Bronchial epithelial cell (primary cell): Measurements from ENCODE around the gene STAMBP. TPM values are rescaled to one million over a fixed set of nuclear protein-coding genes. Genes with fewer than 3 reads are reported as not detected.
"Not testable (repeated sequence)": the region's sequence is repeated elsewhere in the genome, so short reads cannot be mapped to it uniquely, and the experiment has no call there.

Experiments used
- DNase-seq: peaks from one replicate; pipeline ENCODE4 v3.0.0-alpha.2; 2010; ENCODE audit warnings: low read depth
- FAIRE-seq: peaks from 2 replicates; lab custom pipeline; 2011; peaks lifted over from hg19 to GRCh38; lab: Jason Lieb, UNC
- H3K27me3 ChIP-seq: 2 replicates; pipeline ENCODE4 v1.5.1; 2011; ENCODE audit warnings: low read length; ENCODE audit not compliant: control insufficient read depth, insufficient read depth
- H3K36me3 ChIP-seq: 2 replicates; pipeline ENCODE4 v1.5.1; 2011; ENCODE audit warnings: low read length; ENCODE audit not compliant: control insufficient read depth, insufficient read depth
- H3K4me3 ChIP-seq: 2 replicates; pipeline ENCODE4 v1.5.1; 2011; ENCODE audit warnings: mild to moderate bottlenecking, low read depth, low read length, control low read depth
- CTCF ChIP-seq: IDR thresholded peaks from 2 replicates; pipeline ENCODE4 v1.5.1; 2011; ENCODE audit warnings: mild to moderate bottlenecking, moderate library complexity, low read length, control low read depth, inconsistent platforms; ENCODE audit not compliant: insufficient read depth, severe bottlenecking
- total RNA-seq: library from RNA; depleted of rRNA; stranded (reverse); fragments of >200 nt; gene quantifications from 2 replicates; pipeline ENCODE4 v1.2.1, GENCODE V29; 2014

The STAMBP gene
- total RNA-seq, 1 donor from 2014 or later = 24.0 TPM

- no peaks in the 10 kb centered on the region for H3K27me3 ChIP-seq
- FAIRE-seq (no peak), DNase-seq (no peak)
- H3K36me3 ChIP-seq = no peaks in the 10 kb centered on the region
- no peak overlapping the region for H3K4me3 ChIP-seq
- no peak for TF ChIP-seq CTCF
Observed at GRCh38 chr2:73885406-73885805, 56.6 kb downstream of the STAMBP start.

DNA sequence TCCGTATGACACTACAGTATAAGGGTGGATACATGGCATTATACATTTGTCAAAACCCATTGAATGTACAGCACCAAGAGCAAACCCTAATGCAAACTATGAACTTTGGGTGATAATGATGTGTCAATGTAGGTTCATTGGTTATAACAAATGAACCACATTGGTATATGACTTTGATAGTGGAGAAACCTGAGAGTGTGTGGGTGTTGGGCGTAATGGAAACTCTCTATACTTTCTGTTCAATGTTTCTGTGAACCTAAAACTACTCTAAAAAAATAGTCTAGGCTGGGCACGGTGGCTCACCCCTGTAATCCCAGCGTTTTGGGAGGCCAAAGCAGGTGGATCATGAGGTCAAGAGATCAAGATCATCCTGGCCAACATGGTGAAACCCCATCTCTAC is 57.6 kb downstream of the STAMBP start:
- H3K27me3 ChIP-seq = no peaks in the 10 kb centered on the region
- H3K36me3 ChIP-seq = no peaks in the 10 kb centered on the region
- FAIRE-seq (no peak), DNase-seq (no peak)
- TF ChIP-seq CTCF = no peak
- H3K4me3 ChIP-seq = no peak overlapping the region

DNA sequence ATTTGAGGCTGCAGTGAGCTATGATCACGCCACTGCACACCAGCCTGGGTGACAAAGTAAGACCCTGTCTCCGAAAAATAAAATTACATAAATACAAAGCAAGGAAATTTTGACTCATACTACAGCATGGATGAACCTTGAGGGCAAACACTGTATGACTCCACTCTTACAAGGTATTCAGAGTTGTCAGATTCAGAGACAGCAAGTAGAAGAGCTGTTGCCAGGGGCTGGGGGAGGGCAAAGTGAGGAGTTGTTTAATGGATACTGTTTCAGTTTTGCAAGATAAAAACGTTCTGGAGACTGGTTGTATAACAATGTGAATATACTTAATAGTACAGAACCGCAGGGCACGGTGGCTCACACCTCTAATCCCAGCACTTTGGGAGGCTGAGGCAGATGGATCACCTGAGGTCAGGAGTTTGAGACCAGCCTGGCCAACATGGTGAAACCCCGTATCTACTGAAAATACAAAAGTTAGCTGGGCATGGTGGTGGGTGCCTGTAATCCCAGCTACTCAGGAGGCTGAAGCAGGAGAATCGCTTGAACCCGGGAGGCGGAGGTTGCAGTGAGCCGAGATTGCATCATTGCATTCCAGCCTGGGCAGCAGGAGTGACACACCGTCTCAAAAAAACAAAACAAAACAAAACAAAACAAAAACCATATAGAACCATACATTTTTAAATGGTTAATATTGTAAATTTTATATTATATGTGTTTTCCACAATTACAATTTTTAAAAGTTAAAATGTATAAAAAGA is 59.0 kb downstream of the STAMBP start:
- H3K36me3 ChIP-seq, H3K4me3 ChIP-seq, FAIRE-seq, H3K27me3 ChIP-seq: not testable (repeated sequence)
- DNase-seq = peak; percentile 64

DNA sequence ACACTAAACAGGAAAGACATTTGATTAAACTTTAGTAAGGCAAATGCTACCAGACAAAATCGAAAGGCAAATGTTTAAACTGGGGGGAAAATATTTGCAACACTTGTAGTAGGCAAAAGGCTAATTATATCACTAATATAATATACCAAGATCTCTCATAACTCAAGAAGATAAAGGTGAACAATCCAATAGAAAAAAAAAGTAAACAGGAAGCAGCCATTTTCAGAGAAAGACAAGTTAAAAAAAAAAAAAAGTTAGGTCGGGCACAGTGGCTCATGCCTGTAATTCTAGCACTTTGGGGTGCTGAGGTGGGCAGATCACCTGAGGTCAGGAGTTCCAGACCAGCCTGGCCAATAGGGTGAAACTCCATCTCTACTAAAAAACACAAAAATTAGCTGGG is 59.6 kb downstream of the STAMBP start:
- no peak overlapping the region for H3K4me3 ChIP-seq
- no peaks in the 10 kb centered on the region for H3K36me3 ChIP-seq
- TF ChIP-seq CTCF = no peak
- FAIRE-seq = no peak
- DNase-seq = no peak
- no peaks in the 10 kb centered on the region for H3K27me3 ChIP-seq

DNA sequence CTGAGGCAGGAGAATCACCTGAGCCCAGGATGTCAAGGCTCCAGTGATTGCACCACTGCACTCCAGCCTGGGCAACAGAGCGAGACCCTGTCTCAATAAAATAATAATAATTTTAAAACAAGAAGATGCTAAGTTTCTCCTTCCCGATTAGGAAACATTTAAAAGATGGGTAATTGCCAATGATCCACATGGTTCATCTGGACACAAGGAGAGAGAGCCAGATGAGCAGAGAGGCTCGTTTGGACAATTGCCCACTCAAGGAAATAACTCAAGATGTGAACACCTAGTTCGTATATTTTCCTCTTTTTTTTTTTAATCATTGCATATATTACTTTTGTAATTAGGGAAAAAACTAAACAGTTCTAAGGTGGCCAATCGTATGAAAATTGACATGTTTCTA is 60.4 kb downstream of the STAMBP start:
- Histone ChIP-seq H3K4me3 (no peak overlapping the region), H3K36me3 (no peaks in the 10 kb centered on the region), H3K27me3 (no peaks in the 10 kb centered on the region)
- DNase-seq (no peak), FAIRE-seq (no peak)
- TF ChIP-seq CTCF = no peak

DNA sequence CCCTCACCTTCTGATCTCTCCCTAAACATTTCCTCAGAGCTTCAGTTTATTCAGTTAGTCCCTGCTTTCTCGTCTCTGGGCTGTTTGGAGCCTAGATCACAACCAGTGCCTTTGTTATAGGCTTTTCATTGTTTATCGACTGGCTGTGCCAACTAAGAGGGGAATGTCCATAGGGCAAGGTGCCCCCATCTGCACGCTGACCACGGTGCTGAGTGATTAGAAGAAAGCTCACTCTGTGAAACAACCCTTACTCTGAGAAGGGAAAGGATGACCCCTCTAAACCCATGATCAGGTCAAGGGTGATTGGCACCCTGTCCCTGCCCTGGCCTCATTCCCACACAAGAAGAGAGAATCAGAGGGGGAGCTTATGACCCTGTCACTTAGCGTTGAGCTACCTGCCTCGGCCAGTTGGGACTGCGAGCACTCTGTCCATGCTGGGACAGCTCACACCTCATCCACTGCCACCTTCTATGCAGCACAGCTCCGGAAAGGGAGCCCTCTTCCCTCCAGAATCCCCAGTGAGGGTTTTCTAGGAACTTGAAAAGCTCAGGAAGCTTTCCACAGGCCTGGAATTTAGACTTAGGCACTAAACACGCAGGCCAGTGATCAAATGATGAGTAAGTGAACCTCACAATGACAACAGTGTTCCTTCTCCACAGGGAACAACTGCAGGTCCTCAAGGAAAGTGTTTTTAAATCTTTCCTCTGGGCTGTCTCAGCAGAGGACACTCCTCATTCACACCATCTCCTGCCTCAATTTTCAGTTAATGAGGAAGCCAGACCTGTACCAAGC is 61.7 kb downstream of the STAMBP start:
- FAIRE-seq = no peak
- no peaks in the 10 kb centered on the region for H3K27me3 ChIP-seq
- DNase-seq = no peak
- no peaks in the 10 kb centered on the region for H3K36me3 ChIP-seq
- H3K4me3 ChIP-seq = no peak overlapping the region
- no peak for TF ChIP-seq CTCF
